Activated CD4-positive, CD25-positive, alpha-beta regulatory T cell treated with anti-CD3 and anti-CD28 coated beads, Interleukin-2, amount 50 U/mL, for 16 hours (primary cell): Measurements from ENCODE around the gene FAM131A.

Experiments used
- DNase-seq: peaks from one replicate; pipeline ENCODE4 v3.0.0-alpha.2; 2020; ENCODE audit warnings: low read depth, low spot score

FAM131A gene

DNA sequence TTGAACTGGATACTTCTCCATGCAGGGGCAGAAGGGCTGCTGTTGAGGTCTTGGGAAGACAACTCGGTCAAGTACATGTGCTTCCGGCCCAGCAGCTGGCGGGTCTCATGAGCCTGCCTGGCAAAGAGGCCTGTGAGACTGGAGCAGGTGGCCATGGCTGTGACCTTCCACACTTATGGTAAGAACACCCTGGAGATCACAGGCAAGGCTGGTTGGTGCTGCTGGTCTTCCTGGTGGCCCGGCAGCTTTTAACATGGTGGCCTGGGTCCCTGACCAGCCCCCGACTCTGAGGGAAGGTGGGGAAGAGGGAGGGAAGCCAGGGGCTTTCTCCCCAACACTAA, 57.9 kb downstream of the FAM131A start:
- no peak for DNase-seq
